SK-N-SH (cell line): ENCODE data around the gene NR5A1.

Source experiments
- FOXJ3 ChIP-seq: sonication (generic); formaldehyde crosslinking; IDR thresholded peaks from 2 replicates; pipeline ENCODE4 v1.5.1; 2020; ENCODE audit warnings: mild to moderate bottlenecking, missing genetic modification reagents
- TF ChIP-seq, protein P1 (sequence below): fragments of 150-350 bp; IDR thresholded peaks from 2 replicates; pipeline ENCODE4 v1.6.1; 2016; ENCODE audit warnings: mild to moderate bottlenecking, low read depth, low read length
- TF ChIP-seq, protein P2 (sequence below): fragments of 200-600 bp; sonication (generic); IDR thresholded peaks from 2 replicates; pipeline ENCODE4 v1.6.1; 2017; ENCODE audit warnings: antibody characterized with exemption, mild to moderate bottlenecking, moderate library complexity
- TF ChIP-seq, protein P3 (sequence below): IDR thresholded peaks from 2 replicates; pipeline ENCODE4 v1.4.0; 2012; ENCODE audit warnings: low read depth

DNA sequence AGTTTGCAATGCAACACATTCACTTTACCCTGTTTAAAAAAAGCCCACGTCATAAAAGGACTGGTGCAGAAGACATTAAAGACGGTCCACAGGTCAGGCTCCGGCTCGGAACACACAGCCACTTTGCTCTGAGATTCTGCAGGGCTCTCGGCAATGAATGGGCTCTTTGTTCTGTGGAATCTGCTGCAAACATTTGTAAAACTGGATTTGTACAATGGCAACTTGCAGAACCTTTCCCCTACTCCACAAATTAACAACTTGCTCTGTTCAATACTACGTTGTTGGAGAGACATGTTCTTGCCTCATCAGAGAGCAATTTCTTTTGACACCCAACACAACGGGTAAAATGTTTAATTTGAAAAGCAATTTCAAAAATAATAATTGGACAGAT is 13.0 kb upstream of the NR5A1 start:
- TF ChIP-seq, protein P1, sequence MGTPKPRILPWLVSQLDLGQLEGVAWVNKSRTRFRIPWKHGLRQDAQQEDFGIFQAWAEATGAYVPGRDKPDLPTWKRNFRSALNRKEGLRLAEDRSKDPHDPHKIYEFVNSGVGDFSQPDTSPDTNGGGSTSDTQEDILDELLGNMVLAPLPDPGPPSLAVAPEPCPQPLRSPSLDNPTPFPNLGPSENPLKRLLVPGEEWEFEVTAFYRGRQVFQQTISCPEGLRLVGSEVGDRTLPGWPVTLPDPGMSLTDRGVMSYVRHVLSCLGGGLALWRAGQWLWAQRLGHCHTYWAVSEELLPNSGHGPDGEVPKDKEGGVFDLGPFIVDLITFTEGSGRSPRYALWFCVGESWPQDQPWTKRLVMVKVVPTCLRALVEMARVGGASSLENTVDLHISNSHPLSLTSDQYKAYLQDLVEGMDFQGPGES = no peak
- TF ChIP-seq, protein P2, sequence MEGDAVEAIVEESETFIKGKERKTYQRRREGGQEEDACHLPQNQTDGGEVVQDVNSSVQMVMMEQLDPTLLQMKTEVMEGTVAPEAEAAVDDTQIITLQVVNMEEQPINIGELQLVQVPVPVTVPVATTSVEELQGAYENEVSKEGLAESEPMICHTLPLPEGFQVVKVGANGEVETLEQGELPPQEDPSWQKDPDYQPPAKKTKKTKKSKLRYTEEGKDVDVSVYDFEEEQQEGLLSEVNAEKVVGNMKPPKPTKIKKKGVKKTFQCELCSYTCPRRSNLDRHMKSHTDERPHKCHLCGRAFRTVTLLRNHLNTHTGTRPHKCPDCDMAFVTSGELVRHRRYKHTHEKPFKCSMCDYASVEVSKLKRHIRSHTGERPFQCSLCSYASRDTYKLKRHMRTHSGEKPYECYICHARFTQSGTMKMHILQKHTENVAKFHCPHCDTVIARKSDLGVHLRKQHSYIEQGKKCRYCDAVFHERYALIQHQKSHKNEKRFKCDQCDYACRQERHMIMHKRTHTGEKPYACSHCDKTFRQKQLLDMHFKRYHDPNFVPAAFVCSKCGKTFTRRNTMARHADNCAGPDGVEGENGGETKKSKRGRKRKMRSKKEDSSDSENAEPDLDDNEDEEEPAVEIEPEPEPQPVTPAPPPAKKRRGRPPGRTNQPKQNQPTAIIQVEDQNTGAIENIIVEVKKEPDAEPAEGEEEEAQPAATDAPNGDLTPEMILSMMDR = no peak
- no peak for TF ChIP-seq FOXJ3 (CRISPR knock-in tag)
- TF ChIP-seq, protein P3, sequence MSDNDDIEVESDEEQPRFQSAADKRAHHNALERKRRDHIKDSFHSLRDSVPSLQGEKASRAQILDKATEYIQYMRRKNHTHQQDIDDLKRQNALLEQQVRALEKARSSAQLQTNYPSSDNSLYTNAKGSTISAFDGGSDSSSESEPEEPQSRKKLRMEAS = no peak
